Measurements from ENCODE around the gene CDK14.
"Not testable (repeated sequence)": the region's sequence is repeated elsewhere in the genome, so short reads cannot be mapped to it uniquely, and the experiment has no call there.

Gene CDK14

DNA sequence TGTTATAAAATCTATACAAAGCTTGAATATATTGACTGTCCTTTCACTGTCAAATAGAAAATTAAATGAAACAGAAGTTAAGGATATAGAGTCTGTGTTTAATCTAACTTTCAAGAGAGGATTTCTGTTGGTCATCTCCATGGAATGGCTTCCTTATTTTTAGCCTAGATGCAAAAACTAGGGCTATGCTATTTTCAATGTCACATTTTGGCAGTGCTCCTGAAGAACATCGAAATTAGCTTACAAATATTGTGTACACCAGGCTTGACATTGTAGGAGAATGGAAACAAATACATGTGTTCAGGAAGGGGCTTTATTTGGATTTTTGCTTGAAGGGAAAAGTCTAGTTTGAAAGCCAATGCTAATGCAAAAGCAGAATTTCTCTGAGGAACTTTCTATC is 295.4 kb downstream of the CDK14 start:
- DNase-seq (ENCODE audit: low read depth, low spot score), result no peak

DNA sequence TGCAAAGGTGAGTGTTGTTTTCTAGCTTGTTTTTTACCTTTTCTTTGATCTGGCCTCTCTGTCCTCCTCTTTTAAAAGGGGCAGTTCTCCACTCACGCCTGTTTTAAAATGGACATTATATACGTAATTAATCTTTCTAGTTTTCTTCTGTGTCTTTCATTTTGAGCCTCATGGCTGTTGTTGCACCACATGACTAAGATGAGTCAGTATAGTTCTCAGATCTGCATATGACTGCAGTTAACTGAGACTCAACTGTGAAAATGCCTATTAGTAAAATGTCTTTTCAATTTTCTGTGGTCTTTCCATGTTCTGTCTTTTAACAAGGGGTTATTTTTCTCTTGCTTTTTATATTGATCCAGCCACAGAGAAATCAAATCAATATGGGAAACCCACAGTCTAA is 296.1 kb downstream of the CDK14 start:
- peak; percentile 11 for DNase-seq (ENCODE audit: low read depth, low spot score)

DNA sequence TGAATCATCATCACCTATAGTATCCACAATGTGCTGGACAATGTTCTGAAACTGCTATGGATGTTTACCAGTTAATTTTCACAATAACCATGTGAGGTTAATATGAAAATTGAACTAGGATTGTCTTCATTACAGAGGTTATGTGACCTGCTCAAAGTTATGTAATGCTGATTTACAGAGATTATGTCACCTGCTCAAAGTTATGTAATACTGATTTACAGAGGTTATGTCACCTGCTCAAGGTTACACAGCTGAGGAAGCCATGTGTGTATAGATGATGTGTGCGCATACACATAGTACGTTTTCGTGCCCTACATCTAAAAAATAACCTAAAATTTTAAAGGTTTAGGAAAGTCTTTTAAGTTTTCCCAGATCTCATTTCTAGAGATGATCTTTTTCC is 298.0 kb downstream of the CDK14 start:
- DNase-seq (ENCODE audit: low read depth, low spot score), result no peak

DNA sequence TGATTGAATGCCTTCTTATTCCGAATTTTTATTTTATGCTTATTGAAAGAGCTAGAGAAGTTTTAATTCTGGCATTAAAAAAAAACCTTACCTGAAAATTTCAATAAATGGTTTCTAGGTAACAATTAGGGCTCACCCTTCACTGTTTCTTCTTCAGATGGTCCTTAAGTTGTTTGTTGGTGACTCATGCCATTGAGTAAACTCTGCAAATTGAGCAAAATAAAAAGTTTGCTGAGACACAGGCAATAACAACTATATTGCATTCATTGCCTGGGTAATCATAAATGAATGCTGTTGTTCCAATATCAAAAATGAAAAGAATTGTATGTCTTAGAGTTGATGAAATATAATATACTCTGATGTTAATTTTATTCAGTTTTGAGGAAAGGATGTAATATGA is 300.3 kb downstream of the CDK14 start:
- no peak for DNase-seq (ENCODE audit: low read depth, low spot score)

DNA sequence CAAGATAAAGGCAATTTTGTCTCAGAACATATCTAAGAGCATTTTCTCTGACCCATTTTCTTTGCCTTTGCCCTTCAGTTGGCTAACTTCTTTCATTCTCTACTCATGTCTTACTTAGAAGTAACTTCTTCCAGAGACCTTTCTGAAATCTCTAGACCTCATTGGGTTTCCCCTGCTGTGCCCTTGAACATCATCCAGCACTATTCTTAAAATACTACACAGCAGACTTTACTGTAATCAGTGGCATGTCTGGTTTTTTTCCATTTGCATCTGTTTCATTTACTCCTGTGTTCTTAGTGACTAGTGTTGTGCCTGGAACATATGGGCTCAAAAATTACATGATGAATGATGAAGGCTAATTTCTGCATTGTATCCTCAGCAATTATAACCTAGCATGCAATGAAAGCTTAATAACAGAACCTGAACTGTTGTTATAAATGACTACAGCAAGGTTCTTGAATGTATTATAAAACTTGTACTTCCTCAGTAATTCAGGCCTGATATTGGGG is 301.9 kb downstream of the CDK14 start:
- no peak for DNase-seq (ENCODE audit: low read depth, low spot score)

DNA sequence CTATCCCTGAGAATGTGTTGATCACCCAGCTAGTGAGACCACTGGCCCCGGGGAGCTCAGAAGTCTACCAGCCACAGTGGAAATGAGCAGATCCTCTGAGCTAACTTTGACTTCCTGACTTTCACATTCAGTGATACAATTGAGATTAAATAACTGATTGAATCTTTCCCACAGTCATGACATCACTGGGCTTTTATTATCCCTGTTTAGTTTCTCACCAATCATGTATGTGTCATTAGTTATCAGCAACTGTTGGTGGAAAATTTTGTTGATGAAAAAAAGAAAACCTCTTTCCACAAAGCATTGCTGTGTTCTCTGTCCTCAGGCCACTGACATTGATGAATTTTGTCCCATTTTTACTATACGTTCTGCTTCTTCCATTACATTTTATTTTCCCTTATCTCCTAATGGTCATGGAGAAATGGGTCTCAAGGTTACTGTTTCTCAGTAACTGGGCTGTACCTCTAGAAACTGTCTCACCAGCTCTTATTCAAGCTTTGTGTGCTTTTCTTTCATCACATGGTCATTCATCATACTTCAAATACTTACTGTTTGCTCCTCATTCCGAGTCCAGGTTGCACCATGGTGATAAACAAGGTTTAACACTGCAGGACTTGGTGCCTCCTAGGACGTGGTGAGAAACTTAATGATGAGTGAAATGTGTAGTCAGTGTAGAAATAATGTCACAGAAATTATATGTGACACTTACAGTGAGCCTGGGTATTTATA is 304.7 kb downstream of the CDK14 start:
- DNase-seq (ENCODE audit: low read depth, low spot score), result no peak

DNA sequence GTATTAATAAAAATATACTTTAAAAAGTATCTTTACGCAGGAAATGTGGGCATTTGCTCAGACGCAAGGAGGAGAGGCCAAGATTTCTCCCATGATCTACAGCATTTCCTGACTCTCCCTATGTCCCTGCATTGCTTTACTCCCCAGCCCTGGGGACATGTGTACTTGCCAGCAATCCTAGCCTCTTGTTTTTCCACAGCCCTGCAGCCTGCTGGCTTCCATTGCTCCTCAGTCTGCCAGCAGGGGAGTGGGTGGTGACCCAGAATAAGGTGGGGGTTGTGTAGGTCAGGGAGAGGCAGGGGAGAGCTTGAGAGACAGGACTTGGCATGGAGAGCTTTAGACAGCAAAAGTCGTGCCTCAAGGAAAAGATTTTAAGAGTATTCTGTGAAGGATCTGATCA is 307.7 kb downstream of the CDK14 start:
- no peak for DNase-seq (ENCODE audit: low read depth, low spot score)

DNA sequence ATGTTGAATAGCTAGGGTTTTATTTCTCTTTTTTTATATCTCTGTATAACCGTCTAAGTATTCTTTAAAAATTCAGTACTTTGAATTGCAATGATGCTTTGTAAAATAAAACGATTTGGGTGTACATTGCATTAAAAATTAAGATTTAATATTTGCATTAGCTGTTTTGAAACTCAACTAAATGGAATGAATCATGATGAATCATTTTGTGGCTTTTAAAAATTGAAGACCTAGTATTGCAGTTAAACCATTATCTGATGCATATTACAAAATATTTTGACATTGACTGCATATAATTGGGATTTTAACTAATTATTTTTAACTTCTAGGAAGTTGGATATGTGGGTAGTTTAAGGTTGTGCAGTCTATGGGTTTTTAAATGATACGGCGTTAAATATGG is 314.0 kb downstream of the CDK14 start:
- no peak for DNase-seq (ENCODE audit: low read depth, low spot score)

DNA sequence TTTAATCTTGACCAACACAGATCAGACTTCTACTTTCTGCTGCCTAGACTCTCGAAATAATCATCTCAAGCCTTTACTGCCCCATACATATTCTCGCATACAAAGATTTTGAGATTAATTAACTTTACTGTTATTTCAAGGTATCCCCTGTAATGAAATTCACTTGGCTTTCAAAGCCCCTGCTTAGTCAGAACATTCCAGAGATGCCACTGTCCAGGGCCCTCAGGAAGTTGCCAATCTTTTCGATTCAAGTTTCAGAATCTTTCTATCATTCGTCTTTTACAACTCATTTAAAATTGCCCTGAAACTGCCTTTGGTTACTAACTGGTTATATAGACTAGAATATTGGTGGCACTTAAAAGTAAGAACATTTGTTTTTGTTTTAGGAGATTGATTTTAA is 320.2 kb downstream of the CDK14 start:
- no peak for DNase-seq (ENCODE audit: low read depth, low spot score)

DNA sequence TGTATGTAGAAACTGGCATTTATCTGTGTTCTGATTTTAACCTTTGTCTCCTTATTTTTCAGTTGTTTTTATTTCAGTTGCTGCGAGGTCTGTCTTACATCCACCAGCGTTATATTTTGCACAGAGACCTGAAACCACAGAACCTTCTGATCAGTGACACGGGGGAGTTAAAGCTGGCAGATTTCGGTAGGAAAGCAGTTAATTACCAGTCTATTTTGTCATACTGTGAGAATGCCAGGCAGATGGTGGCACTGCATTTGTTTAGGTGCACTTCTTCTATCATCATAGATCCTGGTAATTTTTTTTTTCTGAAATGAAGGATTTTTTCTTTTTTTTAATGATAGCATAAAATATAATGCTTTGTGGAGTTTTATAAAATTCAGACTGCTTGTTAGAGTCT is 321.4 kb downstream of the CDK14 start:
- no peak for DNase-seq (ENCODE audit: low read depth, low spot score)

DNA sequence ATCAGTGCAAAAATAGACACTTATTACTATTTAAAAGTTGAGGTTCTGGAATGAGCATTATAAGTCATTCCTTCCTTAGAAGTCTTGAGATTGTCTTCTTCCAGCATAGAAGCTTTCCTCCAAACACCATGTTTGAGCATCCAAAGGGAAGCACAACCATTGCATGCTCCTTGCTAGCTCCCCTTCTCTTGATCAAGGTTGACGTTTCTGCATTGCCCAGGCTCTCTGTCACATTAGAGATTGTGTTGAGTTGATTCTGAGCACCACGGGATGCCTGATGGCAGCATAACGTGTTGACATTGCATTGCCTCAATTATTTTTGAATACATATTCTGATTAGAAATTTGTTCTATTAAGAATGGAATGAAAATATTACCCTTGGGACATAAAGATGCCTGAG is 322.2 kb downstream of the CDK14 start:
- DNase-seq (ENCODE audit: low read depth, low spot score), result no peak

DNA sequence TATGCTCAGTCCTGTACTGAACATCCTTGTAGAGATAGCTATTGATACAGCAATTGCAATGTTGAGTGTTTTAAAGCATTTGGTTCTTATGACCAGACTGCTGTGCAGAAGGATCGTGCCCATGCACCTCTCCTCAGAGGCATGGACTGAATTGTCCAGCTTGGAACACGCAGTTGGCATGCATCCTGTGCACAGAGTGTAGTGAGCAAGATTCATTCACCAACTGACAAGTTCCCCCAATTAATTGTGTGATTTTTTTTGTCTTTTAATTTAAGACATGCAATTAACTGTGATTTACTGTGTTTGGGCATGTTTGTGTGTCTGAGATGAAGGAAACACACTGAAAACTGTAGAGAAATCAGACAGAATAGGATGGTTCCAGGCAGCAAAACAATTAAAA is 323.7 kb downstream of the CDK14 start:
- DNase-seq (ENCODE audit: low read depth, low spot score), result no peak

DNA sequence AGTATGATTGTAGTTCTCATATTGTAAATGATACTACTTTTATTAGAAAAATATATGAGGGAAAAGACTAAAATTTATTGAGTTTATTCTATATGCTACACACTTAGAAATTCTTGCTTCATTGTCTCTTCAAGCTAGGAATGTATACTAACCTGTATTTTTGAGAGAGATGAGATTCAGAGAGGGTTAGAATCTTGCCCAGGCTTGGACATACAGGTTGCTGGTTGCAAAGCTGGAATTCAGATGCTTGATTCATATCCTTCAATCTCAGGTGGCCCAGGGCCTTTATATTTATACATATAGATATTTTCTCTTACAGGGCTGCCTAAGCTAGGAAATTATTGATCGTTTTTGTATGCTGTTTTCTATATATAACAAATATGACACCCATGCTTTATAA is 324.2 kb downstream of the CDK14 start:
- no peak for DNase-seq (ENCODE audit: low read depth, low spot score)

DNA sequence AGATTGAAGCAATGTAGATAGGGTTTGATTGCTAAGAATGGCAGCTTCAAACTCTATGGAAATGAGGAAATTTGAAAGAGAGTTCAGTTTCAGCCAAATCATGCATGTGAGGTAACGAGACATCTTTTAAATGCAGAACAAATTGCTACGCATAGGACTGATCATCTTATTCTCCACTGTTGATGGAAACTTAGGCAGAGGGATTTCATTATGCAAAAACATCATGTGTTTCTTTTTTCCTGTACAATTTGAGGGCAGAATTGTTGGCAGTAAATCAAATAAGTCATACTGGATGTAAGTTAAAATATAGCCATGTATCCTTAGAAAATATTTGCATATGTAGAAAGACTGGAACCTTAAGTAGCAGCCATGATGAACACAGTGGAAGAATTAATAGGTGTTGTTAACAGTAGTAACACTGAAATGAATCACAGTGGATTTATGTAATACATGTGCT is 327.4 kb downstream of the CDK14 start:
- DNase-seq (ENCODE audit: low read depth, low spot score), result no peak

DNA sequence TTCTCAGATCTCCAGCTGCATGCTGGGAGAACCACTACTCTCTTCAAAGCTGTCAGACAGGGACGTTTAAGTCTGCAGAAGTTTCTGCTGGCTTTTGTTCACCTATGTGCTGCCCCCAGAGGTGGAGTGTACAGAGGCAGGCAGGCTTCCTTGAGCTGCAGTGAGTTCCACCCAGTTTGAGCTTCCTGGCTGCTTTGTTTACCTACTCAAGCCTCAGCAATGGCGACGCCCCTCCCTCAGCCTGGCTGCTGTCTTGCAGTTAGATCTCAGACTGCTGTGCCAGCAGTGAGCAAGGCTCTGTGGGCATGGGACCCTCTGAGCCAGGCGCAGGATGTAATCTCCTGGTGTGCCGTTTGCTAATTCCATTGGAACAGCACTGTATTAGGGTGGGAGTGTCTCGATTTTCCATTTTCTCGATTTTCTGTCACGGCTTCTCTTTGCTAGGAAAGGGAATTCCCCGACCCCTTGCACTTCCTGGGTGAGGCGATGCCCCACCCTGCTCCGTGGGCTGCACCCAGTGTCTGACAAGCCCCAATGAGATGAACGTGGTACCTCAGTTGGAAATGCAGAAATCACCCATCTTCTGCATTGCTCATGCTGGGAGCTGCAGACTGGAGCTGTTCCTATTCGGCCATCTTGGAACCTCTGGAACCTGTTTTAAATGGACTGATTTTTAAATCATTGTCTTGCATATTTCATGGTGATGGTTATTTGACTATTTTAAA is 332.7 kb downstream of the CDK14 start:
- not testable (repeated sequence) for DNase-seq (ENCODE audit: low read depth, low spot score)

DNA sequence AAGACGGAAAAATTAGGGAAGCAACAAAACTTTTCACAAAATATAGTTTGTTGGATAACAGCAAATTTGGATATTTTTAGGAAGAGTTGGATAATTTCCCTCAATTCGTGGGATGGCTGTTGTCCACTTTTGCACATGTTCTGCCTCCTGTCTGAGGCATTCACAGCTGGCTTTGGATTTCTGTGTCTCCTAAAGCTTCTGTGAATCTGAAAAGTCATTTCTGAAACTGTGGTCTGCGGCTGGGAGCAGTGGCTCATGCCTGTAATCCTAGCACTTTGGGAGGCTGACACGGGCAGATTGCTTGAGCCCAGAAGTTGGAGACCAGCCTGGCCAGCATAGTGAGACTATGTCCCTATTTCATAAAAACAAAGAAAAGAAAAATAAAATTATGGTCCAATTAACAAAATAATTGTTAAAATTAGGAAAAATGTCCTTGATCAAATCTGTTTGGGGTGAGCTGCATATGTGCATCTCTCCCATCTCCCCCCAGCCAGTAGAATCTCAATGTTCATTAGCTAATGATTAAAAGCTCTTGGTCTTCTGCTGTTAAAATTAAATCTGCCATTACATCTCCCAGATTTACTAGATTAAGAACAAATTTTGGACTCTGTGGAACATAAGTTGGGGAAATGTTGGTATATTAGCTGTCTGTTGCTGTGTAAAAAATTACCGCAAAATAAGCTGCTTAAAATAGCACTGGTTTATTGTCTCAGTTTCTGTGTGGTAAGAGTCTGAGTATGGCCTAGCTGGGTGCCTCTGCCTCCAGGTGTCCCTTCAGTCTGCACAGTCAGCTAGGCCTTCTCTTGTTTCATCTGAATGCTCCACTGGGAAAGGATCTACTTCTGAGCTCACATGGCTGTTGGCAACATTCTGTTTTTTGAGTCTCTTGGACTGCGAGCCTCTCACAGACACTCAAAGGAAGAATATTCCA is 336.1 kb downstream of the CDK14 start:
- no peak for DNase-seq (ENCODE audit: low read depth, low spot score)

DNA sequence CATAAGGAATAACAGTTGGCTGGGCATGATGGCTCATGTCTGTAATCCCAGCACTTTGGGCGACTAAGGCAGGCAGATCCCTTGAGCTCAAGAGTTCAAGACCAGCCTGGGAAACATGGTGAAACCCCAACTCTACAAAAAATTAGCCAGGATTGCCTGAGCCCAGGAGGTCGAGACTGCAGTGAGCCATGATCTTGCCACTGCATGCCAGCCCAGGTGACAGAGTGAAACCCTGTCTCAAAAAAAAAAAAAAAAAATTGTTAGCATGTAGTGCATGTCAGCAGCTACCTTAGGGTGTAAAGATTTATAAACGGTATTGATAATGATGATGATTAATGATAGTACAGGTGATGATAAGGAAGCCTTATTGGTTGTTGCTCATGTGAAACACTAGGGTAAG is 336.9 kb downstream of the CDK14 start:
- no peak for DNase-seq (ENCODE audit: low read depth, low spot score)

DNA sequence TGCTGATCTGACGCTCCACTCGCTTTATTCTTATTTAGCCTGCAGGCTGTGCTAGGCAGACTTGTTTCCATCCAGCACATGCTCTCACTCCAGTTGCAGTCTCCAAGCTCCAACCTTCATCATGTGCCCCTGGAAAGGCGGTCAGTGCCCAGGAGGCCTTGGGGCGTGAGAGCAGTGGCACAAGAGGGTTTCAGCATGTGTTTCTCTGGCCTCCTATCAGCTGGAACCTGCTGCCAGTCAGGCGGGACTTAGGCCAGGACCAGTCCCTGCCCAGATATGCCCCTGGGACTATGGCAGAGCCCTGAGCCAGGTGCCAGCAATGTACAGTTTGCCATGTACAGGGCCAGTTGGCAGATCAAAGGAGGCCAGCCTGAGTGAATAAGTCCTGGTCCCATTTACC is 337.9 kb downstream of the CDK14 start:
- no peak for DNase-seq (ENCODE audit: low read depth, low spot score)

DNA sequence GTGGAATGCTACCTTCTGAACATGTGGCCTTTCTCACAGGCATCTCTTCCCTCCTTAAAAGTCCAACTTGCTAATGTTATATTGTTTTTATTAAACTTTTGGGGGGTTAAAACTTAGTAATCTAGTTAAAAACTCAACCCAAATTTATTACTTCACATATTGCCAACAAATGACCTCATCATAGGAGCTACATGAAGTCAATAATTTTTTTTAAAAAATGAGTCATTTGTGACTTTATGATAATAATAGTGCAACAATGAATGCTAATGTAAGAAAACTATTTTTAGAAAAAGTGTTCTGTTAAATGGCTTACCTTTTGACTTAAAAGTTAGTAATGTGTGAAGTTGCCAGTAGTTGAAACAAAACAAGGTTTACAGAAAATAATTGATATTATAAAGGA is 342.2 kb downstream of the CDK14 start:
- no peak for DNase-seq (ENCODE audit: low read depth, low spot score)

DNA sequence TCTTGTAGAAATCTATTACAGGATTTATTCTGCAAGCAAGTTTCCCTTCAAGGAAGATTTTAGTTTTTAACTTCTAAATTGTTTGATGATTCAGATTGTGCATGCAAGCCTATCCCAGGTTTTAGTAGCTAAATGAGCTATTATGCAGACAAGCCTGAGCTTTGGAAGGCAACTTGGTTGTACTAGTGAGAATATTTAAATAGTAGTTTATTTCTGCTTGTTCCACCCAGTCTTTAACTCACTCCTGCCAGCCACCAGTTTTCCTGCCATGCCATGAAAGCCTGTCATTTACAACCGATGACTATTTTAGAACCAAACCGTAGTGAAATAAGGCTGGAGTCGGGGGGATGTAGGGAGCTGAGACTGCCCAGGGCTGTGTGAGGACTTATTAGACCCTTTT is 343.5 kb downstream of the CDK14 start:
- DNase-seq (ENCODE audit: low read depth, low spot score), result no peak

DNA sequence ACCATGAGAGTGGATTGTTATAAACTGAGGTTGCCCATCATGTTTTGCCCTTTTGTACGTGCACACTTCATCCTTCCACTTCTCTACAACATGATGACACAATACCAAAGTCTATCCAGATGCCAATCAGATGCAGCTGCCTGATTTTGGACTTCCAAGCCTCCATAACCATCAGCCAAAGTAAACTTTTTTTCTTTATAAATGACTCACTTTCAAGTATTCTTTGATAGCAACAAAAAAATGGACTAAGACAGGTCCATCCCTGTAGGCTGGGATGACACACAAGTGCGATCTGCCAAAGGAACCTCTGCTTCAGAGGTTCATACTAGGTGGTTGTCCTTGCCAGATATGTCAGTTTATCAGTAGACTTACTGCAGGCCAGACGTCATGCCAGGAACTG is 347.9 kb downstream of the CDK14 start:
- DNase-seq (ENCODE audit: low read depth, low spot score), result no peak
